ENCODE results near the gene IGF1R. TPM values are rescaled to one million over a fixed set of nuclear protein-coding genes. Genes with fewer than 3 reads are reported as not detected.
A peak's percentile ranks its signal among the peaks of the same experiment; 100 is the strongest.

IGF1R gene
- total and polyA plus RNA-seq, 7 donors, result 1.2 to 130 (median 39.6) TPM

GRCh38 chr15:98729446-98730042 lies 81.2 kb downstream of the IGF1R start:
- Histone ChIP-seq H3K36me3 (no peaks in the 10 kb centered on the region), H3K4me3 (no peak overlapping the region), H3K4me1 (peaks cover 0 to 83% (median 72%) of the 10 kb centered on the region in 4 donors), H3K27me3 (no peaks in the 10 kb centered on the region), H3K9me3 (no peaks in the 10 kb centered on the region), H3K27ac (peak overlapping the region; percentile 88 to 95 (median 90))
- peak in 2 of 4 donors; percentile 48 to 71 for TF ChIP-seq EP300 (IDR thresholded peaks at IDR 0.05)
- peak in 3 of 4 donors; percentile 56 to 64 (median 59) for TF ChIP-seq POLR2AphosphoS5 (IDR thresholded peaks at IDR 0.05)
- no peak for TF ChIP-seq POLR2A (IDR thresholded peaks at IDR 0.05)
- DNase-seq, result no peak
- intact Hi-C loops (cut with DNase I), result loop anchor here (5.0 kb wide), 1 partner anchor 77 kb away; no protein-coding TSS in a partner anchor
- 84 to 87% methylated on average over 3 of the region's 3 CpGs for WGBS, 2 donors

- Histone ChIP-seq H3K4me1 (peaks cover 0 to 94% (median 87%) of the 10 kb centered on the region in 4 donors), H3K9me3 (no peaks in the 10 kb centered on the region), H3K27ac (peak overlapping the region in 3 of 4 donors; percentile 88 to 95 (median 91)), H3K4me3 (no peak overlapping the region), H3K27me3 (no peaks in the 10 kb centered on the region), H3K36me3 (no peaks in the 10 kb centered on the region)
- no peak for DNase-seq
- intact Hi-C loops (cut with DNase I), result no loop called here
- TF ChIP-seq POLR2AphosphoS5 (IDR thresholded peaks at IDR 0.05) (no peak), POLR2A (IDR thresholded peaks at IDR 0.05) (no peak), EP300 (IDR thresholded peaks at IDR 0.05) (no peak), CTCF (IDR thresholded peaks at IDR 0.05) (no peak)
- WGBS, 2 donors, result 90 to 91% methylated on average over 13 of the region's 13 CpGs
Measured at GRCh38 chr15:98730860-98731711, 82.7 kb downstream of the IGF1R start.

- Histone ChIP-seq H3K36me3 (no peaks in the 10 kb centered on the region), H3K4me1 (peaks cover 0 to 100% (median 89%) of the 10 kb centered on the region in 4 donors), H3K4me3 (no peak overlapping the region), H3K27ac (peak overlapping the region in 3 of 4 donors; percentile 88 to 95 (median 91)), H3K27me3 (no peaks in the 10 kb centered on the region), H3K9me3 (no peaks in the 10 kb centered on the region)
- no peak for TF ChIP-seq EP300 (IDR thresholded peaks at IDR 0.05)
- TF ChIP-seq POLR2A (IDR thresholded peaks at IDR 0.05), result no peak
- WGBS, 2 donors, result 85 to 95% methylated on average over 9 of the region's 9 CpGs
- intact Hi-C loops (cut with DNase I), result no loop called here
- DNase-seq, result no peak
Measured at GRCh38 chr15:98731712-98732450, 83.5 kb downstream of the IGF1R start.

GRCh38 chr15:98733098-98733497 lies 84.8 kb downstream of the IGF1R start:
- Histone ChIP-seq H3K4me3 (no peak overlapping the region), H3K4me1 (peaks cover 0 to 98% (median 89%) of the 10 kb centered on the region in 4 donors), H3K27me3 (no peaks in the 10 kb centered on the region), H3K9me3 (no peaks in the 10 kb centered on the region), H3K27ac (peak overlapping the region in 2 of 4 donors; percentile 88 to 95), H3K36me3 (no peaks in the 10 kb centered on the region)
- TF ChIP-seq EP300 (IDR thresholded peaks at IDR 0.05) (no peak), POLR2AphosphoS5 (IDR thresholded peaks at IDR 0.05) (no peak), CTCF (IDR thresholded peaks at IDR 0.05) (no peak), POLR2A (IDR thresholded peaks at IDR 0.05) (no peak)
- intact Hi-C loops (cut with DNase I), result no loop called here
- 95 to 96% methylated on average over 5 of the region's 5 CpGs for WGBS, 2 donors
- DNase-seq, result no peak

GRCh38 chr15:98734466-98735199 lies 86.3 kb downstream of the IGF1R start:
- no peak for DNase-seq
- H3K9me3 ChIP-seq, result no peaks in the 10 kb centered on the region
- H3K36me3 ChIP-seq, result no peaks in the 10 kb centered on the region
- H3K27ac ChIP-seq, result peak overlapping the region in 3 of 4 donors; percentile 24 to 59 (median 55)
- no peak overlapping the region for H3K4me3 ChIP-seq
- 61 to 64% methylated on average over 8 of the region's 8 CpGs for WGBS, 2 donors
- TF ChIP-seq POLR2A (IDR thresholded peaks at IDR 0.05) (no peak), EP300 (IDR thresholded peaks at IDR 0.05) (no peak), POLR2AphosphoS5 (IDR thresholded peaks at IDR 0.05) (no peak), CTCF (IDR thresholded peaks at IDR 0.05) (no peak)
- intact Hi-C loops (cut with DNase I), result no loop called here
- no peaks in the 10 kb centered on the region for H3K27me3 ChIP-seq
- peaks cover 0 to 91% (median 77%) of the 10 kb centered on the region in 4 donors for H3K4me1 ChIP-seq
